ENCODE results near the gene COL13A1.

COL13A1 gene

DNA sequence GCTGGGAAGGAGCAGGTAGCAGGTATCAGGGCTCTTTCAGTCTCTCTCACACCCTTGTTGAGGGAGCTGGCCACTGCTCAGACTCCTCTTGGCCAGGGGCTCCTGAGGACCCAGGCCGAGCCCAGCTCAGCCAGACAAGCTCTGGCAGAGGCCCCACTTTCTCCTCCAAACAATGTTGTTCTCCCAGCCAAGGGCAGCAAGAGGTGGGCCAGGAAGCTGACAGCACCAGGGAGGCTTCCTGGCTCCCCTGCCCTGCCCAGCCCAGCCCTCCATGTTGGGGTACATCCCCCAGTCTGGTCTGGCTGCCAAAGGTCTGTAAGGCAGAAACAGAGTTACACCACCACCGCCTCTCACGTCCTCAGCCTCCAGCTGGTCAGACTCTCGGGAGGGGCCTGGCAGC is 33.9 kb upstream of the COL13A1 start (continued):
- TF ChIP-seq, protein P1, sequence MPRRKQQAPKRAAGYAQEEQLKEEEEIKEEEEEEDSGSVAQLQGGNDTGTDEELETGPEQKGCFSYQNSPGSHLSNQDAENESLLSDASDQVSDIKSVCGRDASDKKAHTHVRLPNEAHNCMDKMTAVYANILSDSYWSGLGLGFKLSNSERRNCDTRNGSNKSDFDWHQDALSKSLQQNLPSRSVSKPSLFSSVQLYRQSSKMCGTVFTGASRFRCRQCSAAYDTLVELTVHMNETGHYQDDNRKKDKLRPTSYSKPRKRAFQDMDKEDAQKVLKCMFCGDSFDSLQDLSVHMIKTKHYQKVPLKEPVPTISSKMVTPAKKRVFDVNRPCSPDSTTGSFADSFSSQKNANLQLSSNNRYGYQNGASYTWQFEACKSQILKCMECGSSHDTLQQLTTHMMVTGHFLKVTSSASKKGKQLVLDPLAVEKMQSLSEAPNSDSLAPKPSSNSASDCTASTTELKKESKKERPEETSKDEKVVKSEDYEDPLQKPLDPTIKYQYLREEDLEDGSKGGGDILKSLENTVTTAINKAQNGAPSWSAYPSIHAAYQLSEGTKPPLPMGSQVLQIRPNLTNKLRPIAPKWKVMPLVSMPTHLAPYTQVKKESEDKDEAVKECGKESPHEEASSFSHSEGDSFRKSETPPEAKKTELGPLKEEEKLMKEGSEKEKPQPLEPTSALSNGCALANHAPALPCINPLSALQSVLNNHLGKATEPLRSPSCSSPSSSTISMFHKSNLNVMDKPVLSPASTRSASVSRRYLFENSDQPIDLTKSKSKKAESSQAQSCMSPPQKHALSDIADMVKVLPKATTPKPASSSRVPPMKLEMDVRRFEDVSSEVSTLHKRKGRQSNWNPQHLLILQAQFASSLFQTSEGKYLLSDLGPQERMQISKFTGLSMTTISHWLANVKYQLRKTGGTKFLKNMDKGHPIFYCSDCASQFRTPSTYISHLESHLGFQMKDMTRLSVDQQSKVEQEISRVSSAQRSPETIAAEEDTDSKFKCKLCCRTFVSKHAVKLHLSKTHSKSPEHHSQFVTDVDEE (CRISPR knock-in tag; IDR thresholded peaks at IDR 0.05): no peak

DNA sequence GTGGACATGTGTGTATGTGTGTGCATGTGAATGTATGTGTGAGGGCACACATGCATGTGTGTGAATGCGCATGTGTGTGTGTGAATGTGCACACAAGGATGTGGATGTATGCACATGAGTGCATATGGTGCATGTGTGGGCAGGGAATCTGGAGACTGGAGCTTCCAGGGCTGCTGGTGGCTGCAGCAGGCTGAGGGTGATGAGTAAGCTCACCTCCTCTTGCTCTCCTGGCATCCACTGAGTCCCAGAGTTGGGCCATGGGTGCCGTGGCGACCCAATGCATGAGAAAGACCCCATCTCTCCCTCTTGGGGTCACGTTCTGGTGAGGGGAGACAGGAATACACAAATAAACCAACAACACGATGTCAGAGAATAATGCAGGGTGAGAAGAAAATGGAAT is 33.3 kb upstream of the COL13A1 start:
- TF ChIP-seq ISL1 (CRISPR knock-in tag; IDR thresholded peaks at IDR 0.05) (no peak), TCF4 (CRISPR knock-in tag; IDR thresholded peaks at IDR 0.05; ENCODE audit: borderline replicate concordance) (no peak), CSDC2 (CRISPR knock-in tag; IDR thresholded peaks at IDR 0.05) (no peak), ZC3H10 (CRISPR knock-in tag; IDR thresholded peaks at IDR 0.05) (no peak), ZFP3 (CRISPR knock-in tag; IDR thresholded peaks at IDR 0.05) (no peak), GLIS3 (CRISPR knock-in tag; IDR thresholded peaks at IDR 0.05) (no peak), SNAI2 (CRISPR knock-in tag; IDR thresholded peaks at IDR 0.05) (no peak), ZFP30 (CRISPR knock-in tag; IDR thresholded peaks at IDR 0.05) (no peak), BACH2 (CRISPR knock-in tag; IDR thresholded peaks at IDR 0.05; ENCODE audit: borderline replicate concordance) (no peak), ZNF565 (CRISPR knock-in tag; conservative IDR thresholded peaks at IDR 0.05; ENCODE audit: low read depth) (no peak), ZNF70 (CRISPR knock-in tag; IDR thresholded peaks at IDR 0.05) (no peak), OSR1 (CRISPR knock-in tag; IDR thresholded peaks at IDR 0.05) (no peak), ESRRG (CRISPR knock-in tag; IDR thresholded peaks at IDR 0.05) (no peak), PPARA (CRISPR knock-in tag; IDR thresholded peaks at IDR 0.05; ENCODE audit: borderline replicate concordance) (no peak), RARB (CRISPR knock-in tag; IDR thresholded peaks at IDR 0.05) (no peak), TOX (CRISPR knock-in tag; IDR thresholded peaks at IDR 0.05; ENCODE audit: borderline replicate concordance) (no peak)
- TF ChIP-seq, protein P2, sequence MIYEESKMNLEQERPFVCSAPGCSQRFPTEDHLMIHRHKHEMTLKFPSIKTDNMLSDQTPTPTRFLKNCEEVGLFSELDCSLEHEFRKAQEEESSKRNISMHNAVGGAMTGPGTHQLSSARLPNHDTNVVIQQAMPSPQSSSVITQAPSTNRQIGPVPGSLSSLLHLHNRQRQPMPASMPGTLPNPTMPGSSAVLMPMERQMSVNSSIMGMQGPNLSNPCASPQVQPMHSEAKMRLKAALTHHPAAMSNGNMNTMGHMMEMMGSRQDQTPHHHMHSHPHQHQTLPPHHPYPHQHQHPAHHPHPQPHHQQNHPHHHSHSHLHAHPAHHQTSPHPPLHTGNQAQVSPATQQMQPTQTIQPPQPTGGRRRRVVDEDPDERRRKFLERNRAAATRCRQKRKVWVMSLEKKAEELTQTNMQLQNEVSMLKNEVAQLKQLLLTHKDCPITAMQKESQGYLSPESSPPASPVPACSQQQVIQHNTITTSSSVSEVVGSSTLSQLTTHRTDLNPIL (CRISPR knock-in tag; IDR thresholded peaks at IDR 0.05; ENCODE audit: low read depth): no peak
- TF ChIP-seq, protein P3, sequence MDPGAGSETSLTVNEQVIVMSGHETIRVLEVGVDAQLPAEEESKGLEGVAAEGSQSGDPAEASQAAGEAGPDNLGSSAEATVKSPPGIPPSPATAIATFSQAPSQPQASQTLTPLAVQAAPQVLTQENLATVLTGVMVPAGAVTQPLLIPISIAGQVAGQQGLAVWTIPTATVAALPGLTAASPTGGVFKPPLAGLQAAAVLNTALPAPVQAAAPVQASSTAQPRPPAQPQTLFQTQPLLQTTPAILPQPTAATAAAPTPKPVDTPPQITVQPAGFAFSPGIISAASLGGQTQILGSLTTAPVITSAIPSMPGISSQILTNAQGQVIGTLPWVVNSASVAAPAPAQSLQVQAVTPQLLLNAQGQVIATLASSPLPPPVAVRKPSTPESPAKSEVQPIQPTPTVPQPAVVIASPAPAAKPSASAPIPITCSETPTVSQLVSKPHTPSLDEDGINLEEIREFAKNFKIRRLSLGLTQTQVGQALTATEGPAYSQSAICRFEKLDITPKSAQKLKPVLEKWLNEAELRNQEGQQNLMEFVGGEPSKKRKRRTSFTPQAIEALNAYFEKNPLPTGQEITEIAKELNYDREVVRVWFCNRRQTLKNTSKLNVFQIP (CRISPR knock-in tag; IDR thresholded peaks at IDR 0.05; ENCODE audit: borderline replicate concordance, low read depth): no peak
- TF ChIP-seq, protein P4, sequence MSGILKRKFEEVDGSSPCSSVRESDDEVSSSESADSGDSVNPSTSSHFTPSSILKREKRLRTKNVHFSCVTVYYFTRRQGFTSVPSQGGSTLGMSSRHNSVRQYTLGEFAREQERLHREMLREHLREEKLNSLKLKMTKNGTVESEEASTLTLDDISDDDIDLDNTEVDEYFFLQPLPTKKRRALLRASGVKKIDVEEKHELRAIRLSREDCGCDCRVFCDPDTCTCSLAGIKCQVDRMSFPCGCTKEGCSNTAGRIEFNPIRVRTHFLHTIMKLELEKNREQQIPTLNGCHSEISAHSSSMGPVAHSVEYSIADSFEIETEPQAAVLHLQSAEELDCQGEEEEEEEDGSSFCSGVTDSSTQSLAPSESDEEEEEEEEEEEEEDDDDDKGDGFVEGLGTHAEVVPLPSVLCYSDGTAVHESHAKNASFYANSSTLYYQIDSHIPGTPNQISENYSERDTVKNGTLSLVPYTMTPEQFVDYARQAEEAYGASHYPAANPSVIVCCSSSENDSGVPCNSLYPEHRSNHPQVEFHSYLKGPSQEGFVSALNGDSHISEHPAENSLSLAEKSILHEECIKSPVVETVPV (CRISPR knock-in tag; IDR thresholded peaks at IDR 0.05): no peak
- TF ChIP-seq, protein P1 (CRISPR knock-in tag; IDR thresholded peaks at IDR 0.05): no peak
- ATAC-seq: no peak

DNA sequence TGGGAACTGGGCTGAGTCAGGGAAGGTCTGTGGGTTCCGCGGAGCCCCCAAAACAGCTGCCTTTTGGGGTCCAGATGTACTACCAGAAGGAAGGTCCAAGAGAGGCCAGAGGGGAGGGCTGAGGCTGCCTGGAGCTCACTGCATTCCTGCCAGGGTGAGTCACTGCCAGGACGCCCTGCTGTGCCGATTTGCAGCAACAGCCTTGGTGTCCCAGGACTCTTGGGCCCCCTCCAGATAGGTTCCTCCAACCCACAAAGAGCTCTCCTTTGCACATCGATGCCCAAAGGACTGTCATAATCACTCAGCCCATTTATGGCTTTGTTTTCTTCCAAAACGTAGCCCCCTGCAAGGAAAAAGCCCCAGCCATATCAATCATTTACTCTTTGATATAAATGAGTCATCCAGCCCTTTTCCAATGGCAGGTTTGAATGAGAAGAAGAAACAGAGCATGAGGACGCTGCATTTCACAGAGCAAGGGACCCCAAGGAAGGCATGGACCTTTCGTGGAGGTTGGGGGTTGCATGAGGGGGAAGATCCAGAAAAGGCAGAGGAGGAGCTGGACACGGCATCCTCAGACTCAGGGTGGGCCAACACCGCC is 32.2 kb upstream of the COL13A1 start:
- peak; percentile 98 for ATAC-seq
- TF ChIP-seq OSR1 (CRISPR knock-in tag; IDR thresholded peaks at IDR 0.05) (no peak), ZNF8 (CRISPR knock-in tag; IDR thresholded peaks at IDR 0.05) (no peak), BACH2 (CRISPR knock-in tag; IDR thresholded peaks at IDR 0.05; ENCODE audit: borderline replicate concordance) (no peak), RARB (CRISPR knock-in tag; IDR thresholded peaks at IDR 0.05) (no peak), ZFP3 (CRISPR knock-in tag; IDR thresholded peaks at IDR 0.05) (no peak), GLIS3 (CRISPR knock-in tag; IDR thresholded peaks at IDR 0.05) (no peak), ESRRG (CRISPR knock-in tag; IDR thresholded peaks at IDR 0.05) (no peak), SNAI2 (CRISPR knock-in tag; IDR thresholded peaks at IDR 0.05) (no peak), ISL1 (CRISPR knock-in tag; IDR thresholded peaks at IDR 0.05) (no peak)
- TF ChIP-seq, protein P3 (CRISPR knock-in tag; IDR thresholded peaks at IDR 0.05; ENCODE audit: borderline replicate concordance, low read depth): no peak

Measured in SK-N-SH treated with all-trans-retinoic acid at 6 μM for 48 hours (cell line).